Chondrocyte (in vitro differentiated cells): ENCODE measurements around the gene ZNF845. TPM values are rescaled to one million over a fixed set of nuclear protein-coding genes. Genes with fewer than 3 reads are reported as not detected.

Source experiments
- DNase-seq: peaks from one replicate; pipeline ENCODE4 v3.0.0; 2021; ENCODE audit warnings: mixed read lengths, low spot score
- H3K27ac Mint-ChIP-seq: one replicate; pipeline ENCODE4 v1.8.0; 2021; ENCODE audit warnings: mild to moderate bottlenecking, moderate library complexity, mixed read lengths; ENCODE audit not compliant: unreplicated experiment
- H3K27me3 Mint-ChIP-seq: 2 replicates; pipeline ENCODE4 v1.8.0; 2021; ENCODE audit warnings: low read depth, mixed read lengths
- H3K36me3 Mint-ChIP-seq: 2 replicates; pipeline ENCODE4 v1.8.0; 2021; ENCODE audit warnings: low read depth, mixed read lengths
- H3K4me1 Mint-ChIP-seq: 2 replicates; pipeline ENCODE4 v1.8.0; 2021; ENCODE audit warnings: low read depth, mild to moderate bottlenecking, mixed read lengths
- H3K4me3 Mint-ChIP-seq: one replicate; pipeline ENCODE4 v1.8.0; 2021; ENCODE audit warnings: mild to moderate bottlenecking, moderate library complexity, mixed read lengths; ENCODE audit not compliant: unreplicated experiment
- H3K9me3 Mint-ChIP-seq: 2 replicates; pipeline ENCODE4 v1.8.0; 2021; ENCODE audit warnings: low read depth, mixed read lengths
- total RNA-seq: library from RNA; stranded (reverse); gene quantifications from 3 replicates; pipeline ENCODE4 v1.2.1, GENCODE V29; 2021
- TF ChIP-seq, protein P1 (sequence below): fragments of 200-600 bp; sonication (generic); IDR thresholded peaks from 2 replicates; pipeline ENCODE4 v1.5.0; 2021; ENCODE audit warnings: antibody characterized with exemption, mild to moderate bottlenecking, moderate library complexity

The ZNF845 gene
- total RNA-seq, 1 donor from 2014 or later: 4.8 TPM

DNA sequence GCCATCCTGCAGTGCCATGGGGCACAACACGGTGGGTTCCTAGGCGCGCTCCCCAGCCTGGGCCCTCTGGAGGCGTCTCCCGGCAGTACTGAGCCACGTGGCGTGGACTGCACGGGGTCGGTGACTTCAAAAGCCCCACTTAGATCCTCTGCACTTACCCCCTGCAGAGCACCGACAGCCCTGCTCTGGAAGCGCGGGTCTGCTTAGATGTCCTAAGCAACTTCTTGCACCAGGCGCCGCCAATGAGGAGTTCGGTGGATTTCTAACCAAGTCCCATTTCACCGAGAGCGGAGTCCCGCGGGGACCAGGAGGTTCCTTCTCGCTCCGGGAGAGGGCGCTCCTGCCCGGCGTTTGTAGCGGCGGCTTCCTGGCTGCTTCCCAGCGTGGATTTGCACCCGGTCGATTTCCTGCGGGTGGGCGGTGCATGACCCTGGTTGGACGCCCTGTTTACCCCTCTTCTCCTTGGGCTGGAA, 25.2 kb upstream of the ZNF845 start:
- H3K27me3 Mint-ChIP-seq: no peaks in the 10 kb centered on the region
- no peaks in the 10 kb centered on the region for H3K4me1 Mint-ChIP-seq
- no peak overlapping the region for H3K4me3 Mint-ChIP-seq
- no peaks in the 10 kb centered on the region for H3K36me3 Mint-ChIP-seq
- H3K9me3 Mint-ChIP-seq: peaks cover 47% of the 10 kb centered on the region
- DNase-seq: no peak
- TF ChIP-seq, protein P1, sequence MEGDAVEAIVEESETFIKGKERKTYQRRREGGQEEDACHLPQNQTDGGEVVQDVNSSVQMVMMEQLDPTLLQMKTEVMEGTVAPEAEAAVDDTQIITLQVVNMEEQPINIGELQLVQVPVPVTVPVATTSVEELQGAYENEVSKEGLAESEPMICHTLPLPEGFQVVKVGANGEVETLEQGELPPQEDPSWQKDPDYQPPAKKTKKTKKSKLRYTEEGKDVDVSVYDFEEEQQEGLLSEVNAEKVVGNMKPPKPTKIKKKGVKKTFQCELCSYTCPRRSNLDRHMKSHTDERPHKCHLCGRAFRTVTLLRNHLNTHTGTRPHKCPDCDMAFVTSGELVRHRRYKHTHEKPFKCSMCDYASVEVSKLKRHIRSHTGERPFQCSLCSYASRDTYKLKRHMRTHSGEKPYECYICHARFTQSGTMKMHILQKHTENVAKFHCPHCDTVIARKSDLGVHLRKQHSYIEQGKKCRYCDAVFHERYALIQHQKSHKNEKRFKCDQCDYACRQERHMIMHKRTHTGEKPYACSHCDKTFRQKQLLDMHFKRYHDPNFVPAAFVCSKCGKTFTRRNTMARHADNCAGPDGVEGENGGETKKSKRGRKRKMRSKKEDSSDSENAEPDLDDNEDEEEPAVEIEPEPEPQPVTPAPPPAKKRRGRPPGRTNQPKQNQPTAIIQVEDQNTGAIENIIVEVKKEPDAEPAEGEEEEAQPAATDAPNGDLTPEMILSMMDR: no peak
- no peak overlapping the region for H3K27ac Mint-ChIP-seq

- H3K27ac Mint-ChIP-seq: no peak overlapping the region
- H3K36me3 Mint-ChIP-seq: no peaks in the 10 kb centered on the region
- H3K4me1 Mint-ChIP-seq: no peaks in the 10 kb centered on the region
- DNase-seq: no peak
- peaks cover 46% of the 10 kb centered on the region for H3K9me3 Mint-ChIP-seq
- TF ChIP-seq, protein P1: no peak
- no peak overlapping the region for H3K4me3 Mint-ChIP-seq
- H3K27me3 Mint-ChIP-seq: no peaks in the 10 kb centered on the region
These were observed 22.5 kb upstream of the ZNF845 start for GRCh38 chr19:53311044-53311443.

DNA sequence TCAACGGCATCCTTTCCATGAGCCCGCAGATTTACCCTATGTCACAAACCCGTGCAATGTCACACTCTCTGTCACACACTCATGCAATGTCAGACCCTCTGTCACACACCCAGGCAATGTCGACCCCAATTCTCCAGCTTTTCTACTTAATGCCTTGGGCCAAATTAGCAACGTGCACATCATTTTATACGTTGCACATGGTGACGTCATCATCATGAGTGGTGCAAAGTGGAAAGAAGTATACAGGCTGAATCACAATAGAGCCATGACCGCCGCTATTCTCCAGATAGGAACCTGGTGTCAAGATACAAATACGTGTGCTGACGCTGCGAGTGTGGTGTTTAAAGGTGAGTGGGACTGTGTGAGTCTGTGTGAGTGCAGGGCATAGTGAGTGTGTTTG, 21.7 kb upstream of the ZNF845 start:
- no peak overlapping the region for H3K4me3 Mint-ChIP-seq
- TF ChIP-seq, protein P1: no peak
- DNase-seq: no peak
- no peaks in the 10 kb centered on the region for H3K4me1 Mint-ChIP-seq
- no peaks in the 10 kb centered on the region for H3K27me3 Mint-ChIP-seq
- peaks cover 43% of the 10 kb centered on the region for H3K9me3 Mint-ChIP-seq
- no peak overlapping the region for H3K27ac Mint-ChIP-seq
- no peaks in the 10 kb centered on the region for H3K36me3 Mint-ChIP-seq

DNA sequence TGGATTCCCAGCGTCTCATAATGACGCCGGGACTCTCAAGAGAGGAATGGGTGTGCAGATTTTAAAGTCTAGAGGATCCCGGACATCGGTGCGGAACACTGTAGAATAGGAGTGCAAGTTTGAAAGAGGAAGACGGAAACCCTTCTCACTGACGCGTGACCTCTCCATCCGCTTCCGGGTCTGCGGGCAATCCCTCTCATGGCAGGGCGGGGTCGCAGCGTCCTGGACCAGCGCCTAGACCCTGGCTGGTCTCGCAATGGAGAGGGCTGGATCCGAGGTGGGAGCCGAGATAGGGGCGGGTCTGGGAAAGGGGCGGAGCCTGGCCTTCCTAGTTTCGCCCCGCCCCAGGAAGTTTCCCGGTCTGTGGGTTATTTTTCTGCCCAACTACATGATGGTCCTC, 4.6 kb upstream of the ZNF845 start:
- Mint-ChIP-seq H3K27me3 (no peaks in the 10 kb centered on the region), H3K4me3 (no peak overlapping the region), H3K36me3 (no peaks in the 10 kb centered on the region), H3K4me1 (peaks cover 3% of the 10 kb centered on the region), H3K27ac (no peak overlapping the region), H3K9me3 (peaks cover 38% of the 10 kb centered on the region)
- TF ChIP-seq, protein P1: no peak
- DNase-seq: no peak

DNA sequence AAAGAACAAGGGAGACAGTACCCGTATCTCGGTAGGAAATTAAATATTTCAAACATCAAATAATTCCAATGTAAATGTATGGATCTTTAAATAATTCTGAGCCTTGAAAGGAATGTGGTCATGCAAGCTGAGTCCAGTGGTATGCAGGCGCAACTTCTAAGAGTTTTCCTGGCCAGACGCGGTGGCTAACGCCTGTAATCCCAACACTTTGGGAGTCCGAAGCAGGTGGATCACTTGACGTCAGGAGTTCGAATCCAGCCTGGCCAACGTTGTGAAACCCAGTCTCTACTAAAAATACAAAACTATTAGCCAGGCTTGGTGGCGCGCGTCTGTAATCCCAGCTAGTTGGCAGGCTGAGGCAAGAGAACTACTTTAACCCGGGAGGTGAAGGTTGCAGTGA, 1.1 kb upstream of the ZNF845 start:
- Mint-ChIP-seq H3K27me3 (no peaks in the 10 kb centered on the region), H3K4me1 (peaks cover 8% of the 10 kb centered on the region), H3K9me3 (peaks cover 18% of the 10 kb centered on the region), H3K4me3 (peak overlapping the region; percentile 97), H3K27ac (no peak overlapping the region), H3K36me3 (no peaks in the 10 kb centered on the region)
- TF ChIP-seq, protein P1: no peak
- no peak for DNase-seq
